IMR-90 (cell line): Measurements from ENCODE around the gene PGGT1B. TPM values are rescaled to one million over a fixed set of nuclear protein-coding genes. Genes with fewer than 3 reads are reported as not detected.
A peak's percentile ranks its signal among the peaks of the same experiment; 100 is the strongest.

Experiments used
- ATAC-seq: fragments of 200-7000 bp; cut with Tn5 transposase; 2 replicates; pipeline ENCODE4 v1.9.1; 2020; ENCODE audit warnings: low read depth, mild to moderate bottlenecking, moderate library complexity
- BruUV-seq: library from RNA; stranded (reverse); fragments of 400-500 nt; replicated peaks from 2 replicates; lab custom pipeline; 2021; lab: Mats Ljungman, UMichigan
- CTCF ChIA-PET: fragments of 300-600 bp; formaldehyde crosslinking; extraction: SDS; loops from one replicate; lab custom pipeline; 2021; ENCODE audit warnings: antibody characterized with exemption; lab: Yijun Ruan, JAX
- POLR2A ChIA-PET: fragments of 300-600 bp; sonication (Branson Sonifier 250); formaldehyde crosslinking; loops from one replicate; lab custom pipeline; 2022; ENCODE audit warnings: antibody characterized with exemption; ENCODE audit not compliant: unreplicated experiment; lab: Charles Lee
- DNase-seq: peaks from one replicate; pipeline ENCODE4 v3.0.0; 2013
- H2AFZ ChIP-seq: replicated peaks from 2 replicates; pipeline ENCODE3; 2013; ENCODE audit warnings: low read length, mild to moderate bottlenecking; ENCODE audit not compliant: poor library complexity
- H2AK5ac ChIP-seq: 2 replicates; pipeline ENCODE4 v1.6.1; 2013; ENCODE audit warnings: low read depth, low read length, inconsistent platforms
- H2AK9ac ChIP-seq: replicated peaks from 2 replicates; pipeline ENCODE3; 2013; ENCODE audit warnings: mild to moderate bottlenecking, low read depth, low read length, moderate library complexity; ENCODE audit not compliant: poor library complexity
- H2BK120ac ChIP-seq: 2 replicates; pipeline ENCODE4 v1.6.1; 2013; ENCODE audit warnings: low read depth, low read length, inconsistent platforms
- H2BK15ac ChIP-seq: 3 replicates; pipeline ENCODE4 v1.6.1; 2013; ENCODE audit warnings: low read depth, low read length, inconsistent platforms
- H2BK20ac ChIP-seq: 2 replicates; pipeline ENCODE4 v1.6.1; 2013; ENCODE audit warnings: low read depth, mild to moderate bottlenecking, inconsistent platforms, low read length, moderate library complexity
- H2BK5ac ChIP-seq: 2 replicates; pipeline ENCODE4 v1.6.1; 2013; ENCODE audit warnings: mild to moderate bottlenecking, low read depth, low read length, inconsistent platforms; ENCODE audit not compliant: poor library complexity, severe bottlenecking
- H3K14ac ChIP-seq: replicated peaks from 2 replicates; pipeline ENCODE4 v1.6.1; 2013; ENCODE audit warnings: low read depth, low read length, inconsistent platforms
- H3K18ac ChIP-seq: 2 replicates; pipeline ENCODE4 v1.6.1; 2013; ENCODE audit warnings: low read depth, low read length, control low read depth
- H3K23ac ChIP-seq: 2 replicates; pipeline ENCODE4 v1.6.1; 2013; ENCODE audit warnings: low read depth, low read length, inconsistent platforms
- H3K27ac ChIP-seq: 2 replicates; pipeline ENCODE4 v1.5.1; 2013; ENCODE audit warnings: mild to moderate bottlenecking, control low read depth, low read length; ENCODE audit not compliant: insufficient read depth
- H3K27me3 ChIP-seq: 2 replicates; pipeline ENCODE4 v1.6.1; 2013; ENCODE audit warnings: low read length; ENCODE audit not compliant: control insufficient read depth, insufficient read depth
- H3K36me3 ChIP-seq: 2 replicates; pipeline ENCODE4 v1.6.1; 2013; ENCODE audit warnings: low read length, mixed read lengths; ENCODE audit not compliant: control insufficient read depth, insufficient read depth
- H3K4ac ChIP-seq: 2 replicates; pipeline ENCODE4 v1.6.1; 2013; ENCODE audit warnings: low read depth, low read length, inconsistent platforms
- H3K4me1 ChIP-seq: 2 replicates; pipeline ENCODE4 v1.6.1; 2013; ENCODE audit warnings: low read length, mixed read lengths; ENCODE audit not compliant: control insufficient read depth, insufficient read depth
- H3K4me2 ChIP-seq: 2 replicates; pipeline ENCODE4 v1.6.1; 2013; ENCODE audit warnings: low read depth, mild to moderate bottlenecking, control low read depth, low read length, moderate library complexity
- H3K4me3 ChIP-seq: 2 replicates; pipeline ENCODE4 v1.5.1; 2013; ENCODE audit warnings: low read depth, mild to moderate bottlenecking, control low read depth, low read length, moderate library complexity; ENCODE audit not compliant: insufficient read depth
- H3K56ac ChIP-seq: 2 replicates; pipeline ENCODE4 v1.6.1; 2013; ENCODE audit warnings: low read length, inconsistent platforms; ENCODE audit not compliant: insufficient read depth; ENCODE audit errors: extremely low read depth
- H3K79me1 ChIP-seq, 2 experiments: 2 replicates each; pipeline ENCODE4 v1.6.1; 2013; ENCODE audit warnings: low read length in 2 of 2, inconsistent platforms in 1 of 2, low read depth in 1 of 2
- H3K9ac ChIP-seq: 2 replicates; pipeline ENCODE4 v1.6.1; 2013; ENCODE audit warnings: low read depth, low read length, control low read depth
- H3K9me1 ChIP-seq: 2 replicates; pipeline ENCODE4 v1.6.1; 2013; ENCODE audit warnings: low read length, inconsistent platforms; ENCODE audit not compliant: insufficient read depth
- H3K9me3 ChIP-seq: 2 replicates; pipeline ENCODE4 v1.6.1; 2013; ENCODE audit warnings: low read length; ENCODE audit not compliant: control insufficient read depth, insufficient read depth
- H4K20me1 ChIP-seq: 2 replicates; pipeline ENCODE4 v1.6.1; 2013; ENCODE audit warnings: low read length, inconsistent platforms; ENCODE audit not compliant: insufficient read depth
- H4K5ac ChIP-seq: 2 replicates; pipeline ENCODE4 v1.6.1; 2013; ENCODE audit warnings: mild to moderate bottlenecking, low read depth, low read length, control low read depth
- H4K8ac ChIP-seq, 2 experiments: 2 replicates each; pipeline ENCODE4 v1.6.1; 2013; ENCODE audit warnings: low read depth in 2 of 2, low read length in 2 of 2, control low read depth in 1 of 2, inconsistent platforms in 1 of 2
- H4K91ac ChIP-seq: 2 replicates; pipeline ENCODE4 v1.6.1; 2013; ENCODE audit warnings: low read depth, low read length, inconsistent platforms; ENCODE audit not compliant: insufficient read depth
- MAFK ChIP-seq: IDR thresholded peaks from 2 replicates; pipeline ENCODE4 v1.6.1; 2012; ENCODE audit warnings: low read depth, low read length, improper control_type of control experiment
- MXI1 ChIP-seq: IDR thresholded peaks from 2 replicates; pipeline ENCODE4 v1.6.1; 2012; ENCODE audit warnings: low read depth, mild to moderate bottlenecking, low read length, moderate library complexity, borderline replicate concordance
- NFE2L2 ChIP-seq: fragments of 150-350 bp; IDR thresholded peaks from 2 replicates; pipeline ENCODE4 v1.6.1; 2016; ENCODE audit warnings: low read depth, mild to moderate bottlenecking, low read length
- POLR2A ChIP-seq: IDR thresholded peaks from 2 replicates; pipeline ENCODE4 v1.6.1; 2012; ENCODE audit warnings: mild to moderate bottlenecking, low read depth, low read length
- RAD21 ChIP-seq: IDR thresholded peaks from 2 replicates; pipeline ENCODE4 v1.6.1; 2012; ENCODE audit warnings: low read length, improper control_type of control experiment
- RCOR1 ChIP-seq: IDR thresholded peaks from 2 replicates; pipeline ENCODE4 v1.6.1; 2012; ENCODE audit warnings: mild to moderate bottlenecking, low read length, improper control_type of control experiment; ENCODE audit not compliant: insufficient replicate concordance
- RFX5 ChIP-seq: IDR thresholded peaks from 2 replicates; pipeline ENCODE4 v1.8.0; 2012; ENCODE audit warnings: low read depth, mild to moderate bottlenecking, low read length, moderate library complexity
- USF2 ChIP-seq: fragments of 150-350 bp; IDR thresholded peaks from 2 replicates; pipeline ENCODE4 v1.6.1; 2017; ENCODE audit warnings: mild to moderate bottlenecking, antibody characterized with exemption, low read length, low read depth
- WGBS, 2 experiments: methylation state at CpG; one replicate each; pipeline versions ENCODE4 v1.1.5 to v1.1.7; 2013; ENCODE audit warnings: missing lambda C conversion rate in 2 of 2; ENCODE audit not compliant: insufficient read length in 1 of 2; ENCODE audit errors: extremely low coverage in 2 of 2; 5-methylcytosine and 5-hydroxymethylcytosine counted together
- dilution Hi-C: fragments of 300-500 bp; cut with HindIII; formaldehyde crosslinking; loops from one replicate; pipeline ENCODE4 v1.14.3; 2018; ENCODE audit warnings: low sequenced_read_pairs; ENCODE audit not compliant: unreplicated experiment
- in situ Hi-C: fragments of 300-500 bp; cut with MboI; formaldehyde crosslinking; loops from 3 replicates; pipeline ENCODE4 v1.14.3; 2019; ENCODE audit warnings: low sequenced_read_pairs, inconsistent platforms, mixed read lengths
- intact Hi-C: fragments of 100-400 bp; cut with micrococcal nuclease; formaldehyde crosslinking; loops from 2 replicates; pipeline ENCODE4 v1.10.0; 2022
- polyA plus RNA-seq, 3 experiments: library from polyadenylated mRNA; depleted of rRNA; stranded (reverse); fragments of >200 nt; gene quantifications; 2 replicates each; pipeline ENCODE4 v1.2.3, GENCODE V29; 2012; ENCODE audit warnings: low replicate concordance in 1 of 3
- total RNA-seq: library from RNA; depleted of rRNA; stranded (reverse); fragments of >200 nt; gene quantifications from 2 replicates; pipeline ENCODE4 v1.2.3, GENCODE V29; 2012
- TF ChIP-seq, protein P1 (sequence below): conservative IDR thresholded peaks from 2 replicates; pipeline ENCODE4 v1.5.1; 2012; ENCODE audit warnings: mild to moderate bottlenecking, low read depth, low read length, improper control_type of control experiment

The PGGT1B gene
- total and polyA plus RNA-seq, 2 of the 4 experiments (the other 2 are of a cell fraction), result 2.1 to 19.2 TPM

DNA sequence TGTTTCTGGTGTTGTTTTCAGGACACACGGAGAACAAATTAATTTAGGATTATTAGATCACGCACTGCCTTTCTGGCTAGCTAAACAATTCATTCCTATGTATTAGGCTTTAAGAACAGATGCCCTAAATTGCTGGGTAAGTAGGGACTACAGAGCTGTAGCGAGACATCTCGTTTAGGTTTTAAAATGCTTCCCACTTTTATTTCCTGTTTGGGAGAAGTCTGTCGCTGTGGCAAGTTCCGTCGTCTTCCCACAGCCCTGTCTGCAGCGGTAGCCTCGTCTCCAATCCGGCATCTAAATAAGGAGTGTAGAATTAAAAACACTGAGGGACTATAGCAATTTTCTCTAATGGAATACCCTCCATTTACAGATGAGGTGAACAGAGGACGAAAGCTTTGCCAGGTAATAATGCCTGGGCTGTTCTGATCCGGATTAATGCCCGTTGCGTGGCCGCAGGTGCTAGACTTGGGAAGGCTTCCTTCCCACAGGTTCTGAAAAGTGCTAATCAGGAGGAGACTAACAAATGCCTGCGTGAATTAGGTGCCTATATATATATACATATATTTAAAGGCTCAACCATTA, 91.7 kb downstream of the PGGT1B start:
- dilution Hi-C loops (no loop called here), in situ Hi-C loops (no loop called here), intact Hi-C loops (no loop called here)
- Histone ChIP-seq H2BK15ac (no peak overlapping the region), H3K4me1 (peaks cover 4% of the 10 kb centered on the region; the same call in 1 of the 2 replicates), H4K5ac (no peak overlapping the region), H2AFZ (peak overlapping the region; percentile 86), H2BK20ac (no peak overlapping the region), H3K9me3 (peaks cover 8% of the 10 kb centered on the region; the same call in 1 of the 2 replicates), H3K9ac (no peak overlapping the region), H4K20me1 (no peaks in the 10 kb centered on the region), H2BK120ac (no peak overlapping the region), H3K79me1 (no peaks in the 10 kb centered on the region), H2BK5ac (no peak overlapping the region), H3K27ac (no peak overlapping the region), H3K4ac (no peak overlapping the region), H3K4me2 (peak overlapping the region; percentile 78), H3K14ac (no peak overlapping the region), H4K8ac (no peak overlapping the region), H3K23ac (no peak overlapping the region), H3K56ac (no peak overlapping the region), H2AK5ac (no peak overlapping the region), H3K18ac (no peak overlapping the region), H4K91ac (no peak overlapping the region), H3K27me3 (peaks cover 49% of the 10 kb centered on the region), H2AK9ac (no peak overlapping the region), H3K36me3 (no peaks in the 10 kb centered on the region), H3K9me1 (no peaks in the 10 kb centered on the region), H3K4me3 (peak overlapping the region; percentile 73; the same call in 1 of the 2 replicates)
- no CpG with 5 or more reads among the region's 16 CpGs for WGBS, 2 experiments
- ATAC-seq, result no peak
- POLR2A ChIA-PET, result no interaction called here
- TF ChIP-seq NFE2L2, result no peak
- TF ChIP-seq USF2, result no peak
- no peak for TF ChIP-seq RAD21
- TF ChIP-seq MXI1, result no peak
- no peak for TF ChIP-seq POLR2A
- no peak for TF ChIP-seq RCOR1
- TF ChIP-seq RFX5, result no peak
- no peak for TF ChIP-seq MAFK
- TF ChIP-seq, protein P1, sequence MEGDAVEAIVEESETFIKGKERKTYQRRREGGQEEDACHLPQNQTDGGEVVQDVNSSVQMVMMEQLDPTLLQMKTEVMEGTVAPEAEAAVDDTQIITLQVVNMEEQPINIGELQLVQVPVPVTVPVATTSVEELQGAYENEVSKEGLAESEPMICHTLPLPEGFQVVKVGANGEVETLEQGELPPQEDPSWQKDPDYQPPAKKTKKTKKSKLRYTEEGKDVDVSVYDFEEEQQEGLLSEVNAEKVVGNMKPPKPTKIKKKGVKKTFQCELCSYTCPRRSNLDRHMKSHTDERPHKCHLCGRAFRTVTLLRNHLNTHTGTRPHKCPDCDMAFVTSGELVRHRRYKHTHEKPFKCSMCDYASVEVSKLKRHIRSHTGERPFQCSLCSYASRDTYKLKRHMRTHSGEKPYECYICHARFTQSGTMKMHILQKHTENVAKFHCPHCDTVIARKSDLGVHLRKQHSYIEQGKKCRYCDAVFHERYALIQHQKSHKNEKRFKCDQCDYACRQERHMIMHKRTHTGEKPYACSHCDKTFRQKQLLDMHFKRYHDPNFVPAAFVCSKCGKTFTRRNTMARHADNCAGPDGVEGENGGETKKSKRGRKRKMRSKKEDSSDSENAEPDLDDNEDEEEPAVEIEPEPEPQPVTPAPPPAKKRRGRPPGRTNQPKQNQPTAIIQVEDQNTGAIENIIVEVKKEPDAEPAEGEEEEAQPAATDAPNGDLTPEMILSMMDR, result no peak
- DNase-seq, result no peak
- CTCF ChIA-PET, result no interaction called here
- BruUV-seq, result no TSS peak
